ENCODE measurements around the gene CROCC2. TPM values are rescaled to one million over a fixed set of nuclear protein-coding genes. Genes with fewer than 3 reads are reported as not detected.

CROCC2 gene
- total and polyA plus RNA-seq, 10 of the 15 experiments (the other 5 are each of a cell fraction or from before 2014, with no cell fraction given): not detected

- ChIA-PET POLR2A (no interaction called here), CTCF (no interaction called here), SMC1A (ENCODE audit: uncharacterized antibody, unreplicated experiment) (no interaction called here), RAD21 (ENCODE audit: unreplicated experiment) (no interaction called here)
- ATAC-seq (no peak), DNase-seq (ENCODE audit: low read depth, low spot score) (no peak), FAIRE-seq (no peak)
- no peak overlapping the region for H3K9ac ChIP-seq (ENCODE audit: control insufficient read depth, insufficient read depth, low read length)
- H3K36me3 ChIP-seq (ENCODE audit: control insufficient read depth in 2 of 2, insufficient read depth in 2 of 2, low read length in 1 of 2): no peaks in the 10 kb centered on the region
- H3K4me1 ChIP-seq (ENCODE audit: control insufficient read depth, insufficient read depth, low read length): no peaks in the 10 kb centered on the region
- peaks cover 5% of the 10 kb centered on the region for H3K9me3 ChIP-seq (replicated peaks; ENCODE audit: control insufficient read depth, insufficient read depth, low read length)
- intact Hi-C loops (cut with micrococcal nuclease; ENCODE audit: unreplicated experiment): no loop called here
- H3K4me2 ChIP-seq (ENCODE audit: control insufficient read depth, insufficient read depth): no peak overlapping the region
- H4K20me1 ChIP-seq (ENCODE audit: control insufficient read depth, insufficient read depth): no peaks in the 10 kb centered on the region
- peaks cover 0 to 3% of the 10 kb centered on the region in 2 experiments; a peak in 3 of 4 replicates for H3K27me3 ChIP-seq (replicated peaks in 1 of 2; ENCODE audit: control insufficient read depth in 2 of 2, insufficient read depth in 2 of 2, low read length in 1 of 2)
- H3K4me3 ChIP-seq: no peak overlapping the region
- no peak overlapping the region for H2AFZ ChIP-seq (ENCODE audit: control insufficient read depth, low read depth, low read length)
- H3K27ac ChIP-seq (ENCODE audit: control insufficient read depth, insufficient read depth): no peak overlapping the region
- in situ Hi-C loops (cut with MboI): no loop called here
- no peak for TF ChIP-seq STAT1 (conservative IDR thresholded peaks at IDR 0.05)
- no TSS peak for BruUV-seq (replicated peaks)
- no peaks in the 10 kb centered on the region for H3K79me2 ChIP-seq (ENCODE audit: control insufficient read depth, insufficient read depth, low read length)
- 71% methylated on average over 1 of the region's 1 CpG for WGBS (ENCODE audit: insufficient coverage, insufficient replicate concordance, low lambda C conversion rate, missing lambda C conversion rate)
These were observed 97.9 kb downstream of the CROCC2 start for GRCh38 chr2:241003830-241004564.

- Histone ChIP-seq H3K79me2 (ENCODE audit: control insufficient read depth, insufficient read depth, low read length) (no peaks in the 10 kb centered on the region), H3K36me3 (ENCODE audit: control insufficient read depth in 2 of 2, insufficient read depth in 2 of 2, low read length in 1 of 2) (no peaks in the 10 kb centered on the region), H2AFZ (ENCODE audit: control insufficient read depth, low read depth, low read length) (no peak overlapping the region), H3K27me3 (replicated peaks in 1 of 2; ENCODE audit: control insufficient read depth in 2 of 2, insufficient read depth in 2 of 2, low read length in 1 of 2) (peaks cover 0 to 2% of the 10 kb centered on the region in 2 experiments; a peak in 2 of 4 replicates), H4K20me1 (ENCODE audit: control insufficient read depth, insufficient read depth) (no peaks in the 10 kb centered on the region), H3K9ac (ENCODE audit: control insufficient read depth, insufficient read depth, low read length) (no peak overlapping the region), H3K4me3 (no peak overlapping the region), H3K27ac (ENCODE audit: control insufficient read depth, insufficient read depth) (no peak overlapping the region), H3K4me1 (ENCODE audit: control insufficient read depth, insufficient read depth, low read length) (no peaks in the 10 kb centered on the region), H3K9me3 (replicated peaks; ENCODE audit: control insufficient read depth, insufficient read depth, low read length) (peaks cover 5% of the 10 kb centered on the region), H3K4me2 (ENCODE audit: control insufficient read depth, insufficient read depth) (no peak overlapping the region)
- no peak for TF ChIP-seq ATF3 (IDR thresholded peaks at IDR 0.05; ENCODE audit: borderline replicate concordance, extremely low read depth, low read depth, low read length)
- no peak for TF ChIP-seq E2F4 (IDR thresholded peaks at IDR 0.05; ENCODE audit: low read depth, low read length)
- TF ChIP-seq EZH2 (IDR thresholded peaks at IDR 0.05; ENCODE audit: borderline replicate concordance, control insufficient read depth, low read depth, low read length): no peak
- TF ChIP-seq TCF12 (IDR thresholded peaks at IDR 0.05; ENCODE audit: low read depth, low read length): no peak
- TF ChIP-seq NRF1 (conservative IDR thresholded peaks at IDR 0.05; ENCODE audit: low read depth, low read length): no peak
- TF ChIP-seq ZNF207 (IDR thresholded peaks at IDR 0.05; ENCODE audit: borderline replicate concordance): no peak
- no peak for TF ChIP-seq MAX (IDR thresholded peaks at IDR 0.05; ENCODE audit: low read depth, low read length)
- 55% methylated on average over 2 of the region's 2 CpGs for WGBS (ENCODE audit: insufficient coverage, insufficient replicate concordance, low lambda C conversion rate, missing lambda C conversion rate)
- ATAC-seq (no peak), FAIRE-seq (no peak), DNase-seq (ENCODE audit: low read depth, low spot score) (no peak)
- ChIA-PET POLR2A (no interaction called here), CTCF (interaction anchor here (0.6 kb wide), 1 partner anchor 17 kb away, joined by 3 read pairs; no protein-coding TSS in a partner anchor), RAD21 (ENCODE audit: unreplicated experiment) (no interaction called here), SMC1A (ENCODE audit: uncharacterized antibody, unreplicated experiment) (no interaction called here)
- no TSS peak for BruUV-seq (replicated peaks)
- in situ Hi-C loops (cut with MboI) (no loop called here), intact Hi-C loops (cut with micrococcal nuclease; ENCODE audit: unreplicated experiment) (no loop called here)
These were observed 99.4 kb downstream of the CROCC2 start for GRCh38 chr2:241005569-241005968.

Measured in GM12878 (cell line).